ENCODE data around the gene MPP3.

The MPP3 gene

GRCh38 chr17:43879723-43880419 lies 46.9 kb upstream of the MPP3 start:
- Histone ChIP-seq H3K4me3 (ENCODE audit: low read depth, low read length) (no peak overlapping the region), H3K27me3 (replicated peaks) (no peaks in the 10 kb centered on the region), H3K27ac (no peak overlapping the region), H3K36me3 (replicated peaks) (no peaks in the 10 kb centered on the region)
- no peak for TF ChIP-seq CTCF (IDR thresholded peaks at IDR 0.05; ENCODE audit: low read depth, low read length, missing control alignments)
- in situ Hi-C loops (cut with HindIII; ENCODE audit: low pct_ligation_motif_present, low sequenced_read_pairs): no loop called here
- no peak for DNase-seq

- Histone ChIP-seq H3K36me3 (replicated peaks) (no peaks in the 10 kb centered on the region), H3K27ac (no peak overlapping the region), H3K4me3 (ENCODE audit: low read depth, low read length) (no peak overlapping the region), H3K27me3 (replicated peaks) (no peaks in the 10 kb centered on the region)
- peak; percentile 98 for TF ChIP-seq CTCF (IDR thresholded peaks at IDR 0.05; ENCODE audit: low read depth, low read length, missing control alignments)
- in situ Hi-C loops (cut with HindIII; ENCODE audit: low pct_ligation_motif_present, low sequenced_read_pairs): no loop called here
- peak; percentile 80 for DNase-seq
Observed at GRCh38 chr17:43878260-43879175, 45.6 kb upstream of the MPP3 start.

DNA sequence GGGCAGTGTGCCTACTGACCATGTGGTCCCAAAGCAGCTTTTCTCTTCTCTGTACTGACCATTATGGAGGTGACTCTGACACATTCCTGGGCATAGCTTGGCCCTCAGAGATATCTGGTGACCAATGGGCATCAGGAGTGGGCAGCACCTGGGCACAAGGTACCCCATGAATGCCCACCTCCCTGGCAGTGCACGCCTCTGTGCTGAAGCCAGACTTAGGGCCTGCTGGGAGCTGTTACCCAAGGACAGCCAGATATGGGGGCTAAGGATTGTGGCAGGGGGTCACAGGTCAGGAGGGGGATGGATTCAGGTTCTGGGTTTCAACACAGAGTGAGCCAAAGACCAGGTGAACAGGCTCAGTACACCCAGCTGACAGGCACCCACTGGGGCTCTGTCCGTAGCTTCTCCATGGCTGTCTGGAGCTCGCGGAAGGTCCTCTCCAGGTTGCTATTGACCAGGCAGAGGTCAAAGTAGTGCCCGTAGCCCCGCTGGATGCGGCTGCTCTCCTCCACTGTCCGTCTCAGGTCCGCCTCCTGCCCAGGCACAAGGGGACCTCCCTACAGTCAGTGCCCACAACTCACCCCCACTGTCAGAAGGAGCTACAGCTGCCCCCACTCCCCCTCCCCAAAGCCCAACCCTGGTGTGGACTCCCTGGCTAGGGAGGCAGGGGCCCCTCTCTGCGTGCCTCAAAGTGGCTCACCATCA lies 44.7 kb upstream of the MPP3 start:
- peaks cover 3% of the 10 kb centered on the region for H3K27me3 ChIP-seq (replicated peaks)
- DNase-seq: no peak
- in situ Hi-C loops (cut with HindIII; ENCODE audit: low pct_ligation_motif_present, low sequenced_read_pairs): no loop called here
- no peak for TF ChIP-seq CTCF (IDR thresholded peaks at IDR 0.05; ENCODE audit: low read depth, low read length, missing control alignments)
- no peak overlapping the region for H3K27ac ChIP-seq
- no peaks in the 10 kb centered on the region for H3K36me3 ChIP-seq (replicated peaks)
- no peak overlapping the region for H3K4me3 ChIP-seq (ENCODE audit: low read depth, low read length)

DNA sequence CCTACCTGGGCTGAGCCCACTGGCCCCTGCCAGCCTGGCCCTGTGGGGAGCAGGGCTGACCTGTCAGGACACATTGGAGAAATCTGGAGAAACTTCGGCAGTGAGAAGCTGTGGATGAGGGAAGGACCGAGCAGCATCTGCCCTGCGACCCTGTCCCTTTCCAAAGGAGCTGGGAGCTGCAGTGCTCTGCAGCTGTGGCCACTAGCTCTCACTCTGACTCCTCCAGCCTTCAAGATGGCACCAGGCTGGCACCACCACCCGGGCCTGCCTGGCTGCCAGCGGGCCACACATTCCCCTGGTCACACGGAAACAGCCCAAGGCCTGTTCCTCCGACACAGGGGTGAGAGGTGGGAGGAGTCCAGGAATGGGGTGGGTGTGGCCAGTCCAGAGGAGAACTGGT lies 44.1 kb upstream of the MPP3 start:
- Histone ChIP-seq H3K27me3 (replicated peaks) (peaks cover 3% of the 10 kb centered on the region), H3K36me3 (replicated peaks) (no peaks in the 10 kb centered on the region), H3K27ac (no peak overlapping the region), H3K4me3 (ENCODE audit: low read depth, low read length) (no peak overlapping the region)
- no peak for TF ChIP-seq CTCF (IDR thresholded peaks at IDR 0.05; ENCODE audit: low read depth, low read length, missing control alignments)
- no peak for DNase-seq
- in situ Hi-C loops (cut with HindIII; ENCODE audit: low pct_ligation_motif_present, low sequenced_read_pairs): no loop called here

GRCh38 chr17:43875476-43876147 lies 42.7 kb upstream of the MPP3 start:
- H3K36me3 ChIP-seq (replicated peaks): no peaks in the 10 kb centered on the region
- DNase-seq: no peak
- H3K27ac ChIP-seq: no peak overlapping the region
- no peak overlapping the region for H3K4me3 ChIP-seq (ENCODE audit: low read depth, low read length)
- TF ChIP-seq CTCF (IDR thresholded peaks at IDR 0.05; ENCODE audit: low read depth, low read length, missing control alignments): no peak
- H3K27me3 ChIP-seq (replicated peaks): peaks cover 3% of the 10 kb centered on the region
- in situ Hi-C loops (cut with HindIII; ENCODE audit: low pct_ligation_motif_present, low sequenced_read_pairs): no loop called here
